ENCODE results near the gene NFIC.

Gene NFIC

GRCh38 chr19:3467437-3468198 is 101.2 kb downstream of the NFIC start:
- DNase-seq (ENCODE audit: low spot score), result no peak

GRCh38 chr19:3468211-3468610 is 101.8 kb downstream of the NFIC start:
- DNase-seq (ENCODE audit: low spot score), result no peak

- DNase-seq (ENCODE audit: low spot score), result no peak
Measured at GRCh38 chr19:3469638-3470499, 103.5 kb downstream of the NFIC start.

DNA sequence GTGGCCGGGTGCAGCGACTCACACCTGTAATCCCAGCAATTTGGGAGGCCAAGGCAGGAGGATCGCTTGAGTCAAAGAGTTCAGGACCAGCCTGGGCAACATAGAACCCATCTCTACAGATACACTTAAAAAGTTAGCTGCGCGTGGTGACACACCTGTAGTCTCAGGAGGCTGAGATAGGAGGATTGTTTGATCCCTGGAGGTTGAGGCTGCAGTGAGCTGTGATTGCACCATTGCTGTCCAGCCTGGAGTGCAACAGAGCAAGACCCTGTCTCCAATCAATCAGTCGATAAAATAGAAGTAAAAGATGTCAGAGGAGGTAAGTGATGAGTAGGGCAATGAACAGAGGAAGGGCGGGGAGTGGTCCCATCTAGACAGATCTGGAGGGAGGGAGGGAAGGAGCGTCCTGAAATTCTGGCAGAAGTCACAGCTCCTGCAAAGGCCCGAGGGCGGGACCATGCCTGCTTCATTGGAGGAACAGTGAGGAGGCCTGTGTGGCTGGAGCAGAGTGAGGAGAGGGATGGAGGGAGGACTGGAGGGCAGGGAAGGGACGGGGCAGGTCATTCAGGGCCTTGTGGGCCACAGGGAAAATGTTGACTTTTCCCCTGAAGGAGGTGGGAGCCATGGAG is 104.2 kb downstream of the NFIC start:
- no peak for DNase-seq (ENCODE audit: low spot score)

DNA sequence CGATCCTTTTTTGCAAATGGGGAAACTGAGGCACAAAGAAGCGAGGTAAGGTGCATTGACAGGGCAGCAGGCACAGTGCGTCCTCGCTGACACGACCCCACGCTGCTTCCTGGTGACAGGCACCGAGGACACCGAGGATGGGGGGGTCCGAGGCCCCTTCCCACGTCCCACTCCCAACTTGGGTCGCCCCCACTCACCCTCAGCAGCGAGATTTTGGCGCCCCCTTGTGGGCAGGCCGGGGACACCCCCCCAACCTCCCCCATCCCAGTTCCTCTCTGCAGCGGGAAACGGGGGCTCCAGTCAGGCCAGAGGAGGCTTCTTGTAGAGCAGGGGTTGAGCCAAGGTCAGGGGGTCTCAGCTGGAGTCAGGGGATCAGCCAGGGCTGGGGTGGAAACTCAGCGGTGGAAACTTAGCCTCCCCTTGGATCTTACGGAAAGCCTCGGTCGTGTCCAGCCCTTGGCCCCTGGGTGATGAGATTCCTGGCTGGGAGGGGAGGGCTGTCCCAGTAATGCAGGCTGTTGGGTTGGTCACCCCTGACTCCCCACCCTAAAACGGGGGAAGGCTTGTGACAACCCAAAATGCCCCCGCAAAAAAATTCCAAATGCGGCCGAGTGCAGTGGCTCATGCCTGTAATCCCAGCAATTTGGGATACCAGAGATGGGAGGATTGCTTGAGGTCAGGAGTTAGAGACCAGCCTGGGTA is 105.7 kb downstream of the NFIC start:
- DNase-seq (ENCODE audit: low spot score), result peak; percentile 66

- no peak for DNase-seq (ENCODE audit: low spot score)
Measured at GRCh38 chr19:3474010-3474409, 107.6 kb downstream of the NFIC start.

DNA sequence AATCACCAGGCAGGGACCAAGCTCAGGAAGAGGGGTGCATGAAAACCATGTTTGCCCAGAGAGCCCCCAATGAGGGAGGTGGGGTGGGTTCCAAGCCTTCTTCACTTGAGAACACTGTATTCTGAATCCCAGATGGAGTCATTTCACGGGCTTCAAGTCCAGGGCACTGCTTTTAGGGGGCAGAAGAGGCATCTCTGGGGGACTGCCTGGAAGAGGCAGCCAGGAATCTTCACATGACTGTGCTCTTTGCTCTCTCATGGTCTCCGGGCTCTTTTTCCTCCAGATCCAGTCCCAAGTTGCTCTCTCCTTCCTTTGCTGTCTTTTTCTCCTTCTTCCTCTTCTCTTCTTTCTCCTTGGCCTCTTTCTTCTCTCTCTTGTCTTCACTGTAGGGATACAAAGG is 108.2 kb downstream of the NFIC start:
- DNase-seq (ENCODE audit: low spot score), result no peak

- no peak for DNase-seq (ENCODE audit: low spot score)
Measured at GRCh38 chr19:3475449-3475848, 109.1 kb downstream of the NFIC start.

DNA sequence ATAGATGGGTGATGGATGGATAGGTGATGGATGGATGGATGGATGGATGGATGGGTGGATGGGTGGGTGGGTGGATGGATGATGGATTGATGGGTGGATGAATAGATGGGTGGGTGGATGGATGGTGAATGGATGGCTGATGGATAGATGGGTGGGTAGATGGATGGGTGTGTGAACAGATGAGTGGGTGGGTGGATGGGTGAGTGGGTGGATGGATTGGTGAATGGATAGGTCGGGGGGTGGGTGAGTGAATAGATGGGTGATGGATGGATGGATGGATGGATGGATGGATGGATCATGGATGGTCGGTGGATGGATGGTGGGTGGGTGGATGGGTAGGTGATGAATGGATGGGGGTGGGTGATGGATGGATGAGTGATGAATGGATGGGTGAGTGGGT is 110.4 kb downstream of the NFIC start:
- DNase-seq (ENCODE audit: low spot score), result no peak

GRCh38 chr19:3477506-3477905 is 111.1 kb downstream of the NFIC start:
- no peak for DNase-seq (ENCODE audit: low spot score)

DNA sequence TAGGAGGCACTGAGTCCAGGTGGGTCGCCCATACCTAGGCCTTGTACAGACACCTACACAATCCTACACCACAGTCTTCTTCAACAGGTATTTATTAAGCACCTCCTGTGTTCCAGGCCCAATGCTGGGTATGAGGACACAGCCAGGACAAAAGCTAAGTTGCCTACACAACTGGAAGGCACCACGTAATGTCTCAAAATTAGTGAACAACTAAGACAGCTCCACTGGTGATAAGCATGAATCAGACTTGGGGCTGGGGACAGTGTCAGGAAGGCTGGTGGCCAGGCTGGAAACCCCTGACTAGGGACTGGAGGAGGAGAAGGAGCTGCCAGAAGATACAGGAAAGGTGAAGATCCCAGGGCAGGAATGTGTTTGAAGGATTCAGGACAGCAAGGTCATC is 111.6 kb downstream of the NFIC start:
- no peak for DNase-seq (ENCODE audit: low spot score)

GRCh38 chr19:3478409-3479176 is 112.2 kb downstream of the NFIC start:
- DNase-seq (ENCODE audit: low spot score), result no peak

DNA sequence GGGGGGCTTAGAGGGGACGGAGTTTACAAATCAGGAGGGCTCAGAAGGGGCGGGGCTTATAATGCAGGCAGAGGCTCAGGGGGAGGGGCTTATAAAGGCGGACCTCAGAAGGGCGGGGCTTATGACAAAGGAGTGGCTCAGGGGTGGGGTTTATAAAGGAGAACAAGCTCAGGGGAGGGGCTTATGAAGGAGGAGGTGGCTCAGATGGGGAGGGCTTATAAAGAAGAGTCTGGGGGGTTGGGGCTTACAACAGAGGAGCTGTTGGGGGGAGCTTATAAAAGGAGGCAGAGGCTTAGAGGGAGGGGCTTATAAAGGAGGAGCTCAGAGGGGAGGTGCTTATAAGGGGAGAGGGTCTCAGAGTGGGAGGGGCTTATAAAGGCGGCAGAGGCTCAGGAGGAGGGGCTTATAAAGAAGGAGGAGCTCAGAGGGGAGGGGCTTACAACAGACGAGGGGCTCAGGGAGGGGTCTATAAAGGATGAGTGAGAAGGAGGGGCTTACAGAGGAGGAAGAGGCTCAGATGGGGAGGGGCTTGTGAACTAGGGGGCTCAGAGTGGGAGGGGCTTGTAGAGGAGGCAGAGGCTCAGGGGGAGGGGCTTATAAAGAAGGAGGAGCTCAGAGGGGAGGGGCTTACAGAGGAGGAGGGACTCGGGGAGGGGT is 112.9 kb downstream of the NFIC start:
- no peak for DNase-seq (ENCODE audit: low spot score)

- no peak for DNase-seq (ENCODE audit: low spot score)
Measured at GRCh38 chr19:3479834-3480215, 113.4 kb downstream of the NFIC start.

DNA sequence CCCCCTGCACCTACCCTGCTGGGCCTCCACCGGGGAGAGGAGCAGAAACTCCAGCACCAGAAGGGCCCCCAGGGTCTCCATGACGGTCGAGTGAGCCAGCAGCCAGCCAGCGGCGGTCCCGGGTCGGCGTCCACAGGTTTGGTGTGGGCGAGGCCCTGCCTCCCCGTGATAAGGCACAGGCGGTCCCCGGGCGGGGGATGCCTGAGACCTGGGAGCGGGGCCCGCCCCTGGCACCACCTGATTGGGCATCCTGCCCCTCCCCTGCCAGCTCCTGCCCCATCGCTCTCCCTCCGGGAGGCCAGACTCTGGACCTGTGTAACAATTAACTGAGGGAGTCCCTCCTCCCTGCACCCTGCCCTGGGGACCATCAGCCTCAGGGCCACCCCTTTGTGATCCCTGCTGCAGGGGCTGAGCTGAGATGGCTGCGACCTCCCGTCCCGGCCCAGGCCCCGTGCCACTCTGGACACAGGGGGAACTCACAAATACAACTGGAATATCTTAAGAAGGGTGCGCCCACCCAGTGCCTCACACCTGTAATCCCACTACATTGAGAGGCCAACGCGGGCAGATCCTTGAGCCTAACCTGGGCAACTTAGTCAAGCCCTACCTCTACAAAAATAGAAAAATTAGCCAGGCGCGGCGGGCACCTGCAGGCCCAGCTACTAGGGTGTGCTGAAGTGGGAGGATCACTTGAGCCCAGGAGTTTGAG is 114.2 kb downstream of the NFIC start, which contains the start of gene SMIM24:
TSS of gene SMIM24 (minus strand) at position 143 of the 709 bp plus-strand sequence. CDS start at position 81, 62 bp downstream.
- no peak for DNase-seq (ENCODE audit: low spot score)

DNA sequence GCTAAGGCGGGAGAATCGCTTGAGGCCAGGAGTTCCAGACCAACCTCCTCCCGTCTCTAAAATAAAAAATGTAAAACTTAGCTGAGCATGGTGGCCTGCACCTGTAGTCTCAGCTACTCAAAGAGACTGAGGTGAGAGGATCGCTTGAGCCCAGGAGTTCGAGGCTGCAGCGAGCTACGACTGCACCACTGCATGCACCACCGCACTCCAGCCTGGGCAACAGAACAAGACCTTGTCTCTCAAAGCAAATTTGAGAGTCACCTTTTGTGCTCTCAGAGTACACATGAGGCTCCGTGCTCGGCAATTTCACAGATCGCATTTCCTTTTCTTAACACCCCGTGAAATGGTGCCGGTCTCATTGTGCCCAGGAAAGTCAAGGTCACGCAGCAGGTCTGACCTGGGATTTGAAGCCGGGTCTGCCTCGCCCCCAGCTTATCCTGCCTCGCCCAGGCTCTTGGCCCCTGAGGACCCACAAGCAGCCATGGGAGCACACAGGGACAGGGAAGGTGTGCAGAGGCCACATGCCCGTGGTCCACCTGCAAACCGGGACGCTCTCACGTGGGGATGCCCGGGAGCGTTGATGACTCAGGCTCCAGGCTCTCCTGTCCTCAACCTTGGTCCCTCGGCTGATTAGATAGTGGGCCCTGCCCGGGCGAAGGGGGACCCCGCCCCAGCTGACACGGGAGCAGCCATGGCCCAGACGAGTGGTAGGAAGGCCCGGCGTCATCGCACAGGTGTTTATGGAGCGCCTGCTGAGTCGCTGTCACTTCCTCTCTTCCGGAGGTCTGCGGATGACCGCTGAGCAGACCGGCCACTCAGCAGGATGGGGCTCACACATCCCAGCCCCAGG is 115.1 kb downstream of the NFIC start:
- no peak for DNase-seq (ENCODE audit: low spot score)

GRCh38 chr19:3482507-3483225 is 116.3 kb downstream of the NFIC start:
- no peak for DNase-seq (ENCODE audit: low spot score)

DNA sequence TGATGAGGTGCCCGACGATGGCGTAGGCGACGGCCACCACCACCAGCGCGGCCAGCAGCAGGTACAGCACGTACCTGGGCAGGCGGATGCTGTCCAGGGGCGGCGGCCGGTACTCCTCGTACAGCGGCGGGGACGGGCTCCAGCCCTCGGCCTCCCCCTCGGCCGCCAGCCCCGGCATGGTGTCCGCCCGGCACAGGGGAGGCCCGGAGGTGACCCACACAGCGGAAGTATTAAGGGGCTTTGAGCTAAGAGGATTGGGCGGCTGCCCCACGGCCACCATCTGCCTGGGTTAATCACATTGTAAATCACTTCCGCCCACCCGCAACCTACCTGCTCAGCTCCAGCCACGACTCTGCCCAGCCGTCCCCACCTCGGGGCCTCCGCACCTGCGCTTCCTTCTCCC is 116.8 kb downstream of the NFIC start, which contains the start of gene SMIM44:
TSS of gene SMIM44 (minus strand) at position 216 of the 403 bp plus-strand sequence. CDS start at position 178, 38 bp downstream.
- no peak for DNase-seq (ENCODE audit: low spot score)
